WTC11 (cell line): ENCODE results near the gene PDXP. TPM values are rescaled to one million over a fixed set of nuclear protein-coding genes. Genes with fewer than 3 reads are reported as not detected.

Experiments used
- ATAC-seq: fragments of 200-7000 bp; cut with Tn5 transposase; 2 replicates; pipeline ENCODE4 v1.10.0; 2021; ENCODE audit warnings: mild to moderate bottlenecking, moderate library complexity
- CTCF ChIA-PET: fragments of 300-600 bp; sonication (Branson Sonifier 250); formaldehyde crosslinking; loops from one replicate; lab custom pipeline; 2021; ENCODE audit warnings: antibody characterized with exemption; lab: Charles Lee
- POLR2A ChIA-PET: fragments of 350-600 bp; sonication (Branson Sonifier 250); formaldehyde crosslinking; loops from one replicate; lab custom pipeline; 2021; ENCODE audit warnings: antibody characterized with exemption; lab: Charles Lee
- DNase-seq: peaks from one replicate; pipeline ENCODE4 v3.0.0; 2021; ENCODE audit warnings: low spot score
- H3K27ac Mint-ChIP-seq: 2 replicates; pipeline ENCODE4 v1.8.0; 2021; ENCODE audit warnings: mixed read lengths
- H3K27me3 Mint-ChIP-seq: 2 replicates; pipeline ENCODE4 v1.8.0; 2021; ENCODE audit warnings: low read depth, mild to moderate bottlenecking, moderate library complexity, mixed read lengths
- H3K36me3 Mint-ChIP-seq: 2 replicates; pipeline ENCODE4 v1.8.0; 2021; ENCODE audit warnings: mixed read lengths
- H3K4me1 Mint-ChIP-seq: 2 replicates; pipeline ENCODE4 v1.8.0; 2022; ENCODE audit warnings: mixed read lengths
- H3K4me3 Mint-ChIP-seq: 2 replicates; pipeline ENCODE4 v1.8.0; 2021; ENCODE audit warnings: mild to moderate bottlenecking, moderate library complexity, mixed read lengths
- H3K9me3 Mint-ChIP-seq: 2 replicates; pipeline ENCODE4 v1.8.0; 2021; ENCODE audit warnings: mixed read lengths
- ATF2 ChIP-seq: sonication (generic); formaldehyde crosslinking; IDR thresholded peaks from 2 replicates; pipeline ENCODE4 v1.8.1; 2022; ENCODE audit warnings: low read depth, missing genetic modification reagents, borderline replicate concordance
- ATF3 ChIP-seq: sonication (generic); formaldehyde crosslinking; conservative IDR thresholded peaks from 2 replicates; pipeline ENCODE4 v1.8.1; 2022; ENCODE audit warnings: mild to moderate bottlenecking, missing genetic modification reagents
- ATF6 ChIP-seq: sonication (generic); formaldehyde crosslinking; IDR thresholded peaks from 2 replicates; pipeline ENCODE4 v1.8.1; 2023; ENCODE audit warnings: mild to moderate bottlenecking, missing genetic modification reagents
- CREB1 ChIP-seq: sonication (generic); formaldehyde crosslinking; IDR thresholded peaks from 2 replicates; pipeline ENCODE4 v1.8.0; 2023; ENCODE audit warnings: mild to moderate bottlenecking, missing genetic modification reagents
- ERG ChIP-seq: fragments of 250-450 bp; sonication (Bioruptor Pico); IDR thresholded peaks from 2 replicates; pipeline ENCODE4 v1.8.0; 2021; ENCODE audit warnings: mild to moderate bottlenecking
- ETV6 ChIP-seq: sonication (generic); formaldehyde crosslinking; IDR thresholded peaks from 2 replicates; pipeline ENCODE4 v1.8.1; 2022; ENCODE audit warnings: mild to moderate bottlenecking, missing genetic modification reagents
- GRHL2 ChIP-seq: fragments of 250-450 bp; sonication (Bioruptor Pico); IDR thresholded peaks from 2 replicates; pipeline ENCODE4 v1.8.0; 2022; ENCODE audit warnings: mild to moderate bottlenecking, moderate library complexity; ENCODE audit not compliant: insufficient replicate concordance, severe bottlenecking
- HMGXB4 ChIP-seq: sonication (generic); formaldehyde crosslinking; IDR thresholded peaks from 2 replicates; pipeline ENCODE4 v1.8.1; 2023; ENCODE audit warnings: mild to moderate bottlenecking, moderate library complexity, missing genetic modification reagents
- IRF2 ChIP-seq: sonication (generic); formaldehyde crosslinking; IDR thresholded peaks from 2 replicates; pipeline ENCODE4 v1.8.0; 2022; ENCODE audit warnings: low read depth, missing genetic modification reagents, borderline replicate concordance
- JAZF1 ChIP-seq: fragments of 250-450 bp; sonication (Bioruptor Pico); IDR thresholded peaks from 2 replicates; pipeline ENCODE4 v1.9.0; 2021; ENCODE audit warnings: moderate library complexity, mild to moderate bottlenecking, inconsistent platforms
- PRRX2 ChIP-seq: fragments of 250-450 bp; sonication (Bioruptor Pico); IDR thresholded peaks from 2 replicates; pipeline ENCODE4 v1.8.0; 2021; ENCODE audit warnings: mild to moderate bottlenecking
- STAT6 ChIP-seq: sonication (generic); formaldehyde crosslinking; conservative IDR thresholded peaks from 2 replicates; pipeline ENCODE4 v1.8.1; 2023; ENCODE audit warnings: mild to moderate bottlenecking, low read depth, missing genetic modification reagents, moderate library complexity
- TCF7 ChIP-seq: sonication (generic); formaldehyde crosslinking; IDR thresholded peaks from 2 replicates; pipeline ENCODE4 v1.8.0; 2022; ENCODE audit warnings: mild to moderate bottlenecking, low read depth, missing genetic modification reagents, moderate library complexity
- USF1 ChIP-seq: sonication (generic); formaldehyde crosslinking; IDR thresholded peaks from 2 replicates; pipeline ENCODE4 v1.8.0; 2022; ENCODE audit warnings: mild to moderate bottlenecking, missing genetic modification reagents
- ZBTB21 ChIP-seq: sonication (generic); formaldehyde crosslinking; IDR thresholded peaks from 2 replicates; pipeline ENCODE4 v1.8.1; 2023; ENCODE audit warnings: mild to moderate bottlenecking, missing genetic modification reagents, borderline replicate concordance
- ZMAT4 ChIP-seq: fragments of 250-450 bp; sonication (Bioruptor Pico); IDR thresholded peaks from 2 replicates; pipeline ENCODE4 v1.9.0; 2021; ENCODE audit warnings: mild to moderate bottlenecking
- ZNF263 ChIP-seq: sonication (generic); formaldehyde crosslinking; IDR thresholded peaks from 2 replicates; pipeline ENCODE4 v1.8.1; 2022; ENCODE audit warnings: low read depth, mild to moderate bottlenecking, moderate library complexity, missing genetic modification reagents
- ZNF281 ChIP-seq: sonication (generic); formaldehyde crosslinking; IDR thresholded peaks from 2 replicates; pipeline ENCODE4 v1.8.0; 2023; ENCODE audit warnings: mild to moderate bottlenecking, missing genetic modification reagents
- ZNF671 ChIP-seq: fragments of 250-450 bp; sonication (Bioruptor Pico); IDR thresholded peaks from 2 replicates; pipeline ENCODE4 v1.8.0; 2021; ENCODE audit warnings: mild to moderate bottlenecking
- total RNA-seq: library from RNA; stranded (reverse); gene quantifications from 3 replicates; pipeline ENCODE4 v1.2.3, GENCODE V29; 2021

The PDXP gene
- total RNA-seq, 1 experiment from 2014 or later: 36.1 TPM

GRCh38 chr22:37680191-37680851, 21.8 kb downstream of the PDXP start (continued):
- TF ChIP-seq ATF6: no peak
- no peak for TF ChIP-seq HMGXB4 (CRISPR knock-in tag)
- no peak for TF ChIP-seq ZMAT4 (CRISPR knock-in tag)
- no peak for TF ChIP-seq STAT6 (CRISPR knock-in tag)
- no peak for TF ChIP-seq GRHL2 (CRISPR knock-in tag)
- TF ChIP-seq, all 79 proteins: peak for 0

- no peak overlapping the region for H3K4me3 Mint-ChIP-seq
- no peaks in the 10 kb centered on the region for H3K9me3 Mint-ChIP-seq
Observed at GRCh38 chr22:37681001-37681424, 22.5 kb downstream of the PDXP start.

More at GRCh38 chr22:37681001-37681424, 22.5 kb downstream of the PDXP start:
- CTCF ChIA-PET: interaction anchor here (0.6 to 4.0 kb wide), 19 partner anchors 9 to 163 kb away, joined by 3 to 85 read pairs (median 7); partner anchors contain the start of genes ANKRD54, GCAT, GGA1 and PDXP
- POLR2A ChIA-PET: interaction anchor here (0.5 to 1.4 kb wide), 4 partner anchors 13 to 224 kb away, joined by 3 to 7 read pairs (median 4); partner anchors contain the start of gene PDXP
- H3K27ac Mint-ChIP-seq: no peak overlapping the region
- no peak for ATAC-seq
- DNase-seq: no peak
- H3K36me3 Mint-ChIP-seq: no peaks in the 10 kb centered on the region
- no peak for TF ChIP-seq USF1 (CRISPR knock-in tag)
- TF ChIP-seq ATF3 (CRISPR knock-in tag): no peak
- TF ChIP-seq JAZF1: no peak
- TF ChIP-seq IRF2 (CRISPR knock-in tag): no peak
- no peak for TF ChIP-seq ETV6 (CRISPR knock-in tag)
- no peak for TF ChIP-seq ERG
- TF ChIP-seq ZNF281 (CRISPR knock-in tag): no peak
- TF ChIP-seq ZBTB21 (CRISPR knock-in tag): no peak
- no peak for TF ChIP-seq ZNF263
- no peak for TF ChIP-seq PRRX2
- TF ChIP-seq TCF7 (CRISPR knock-in tag): no peak
- no peak for TF ChIP-seq ATF2 (CRISPR knock-in tag)
- no peak for TF ChIP-seq CREB1 (CRISPR knock-in tag)
- no peak for TF ChIP-seq ZNF671 (CRISPR knock-in tag)
- peaks cover 10% of the 10 kb centered on the region for H3K4me1 Mint-ChIP-seq
- H3K27me3 Mint-ChIP-seq: peaks cover 12% of the 10 kb centered on the region
